ENCODE data around the gene MRPS15.
A peak's percentile ranks its signal among the peaks of the same experiment; 100 is the strongest.
"Not testable (repeated sequence)": the region's sequence is repeated elsewhere in the genome, so short reads cannot be mapped to it uniquely, and the experiment has no call there.

The MRPS15 gene

GRCh38 chr1:36463803-36464604, at the start of gene MRPS15:
TSS of gene MRPS15 (minus strand) at chr1:36464384. CDS start at chr1:36464275, 109 bp downstream.
- DNase-seq: peak; percentile 93
- in situ Hi-C loops (cut with HindIII; ENCODE audit: low pct_ligation_motif_present, low pct_unique_long_range_greater_than_20kb, low sequenced_read_pairs): no loop called here

- in situ Hi-C loops (cut with HindIII; ENCODE audit: low pct_ligation_motif_present, low pct_unique_long_range_greater_than_20kb, low sequenced_read_pairs): no loop called here
Measured at GRCh38 chr1:36512842-36513241, 48.7 kb upstream of the MRPS15 start.

GRCh38 chr1:36511804-36512798, 47.9 kb upstream of the MRPS15 start:
- in situ Hi-C loops (cut with HindIII; ENCODE audit: low pct_ligation_motif_present, low pct_unique_long_range_greater_than_20kb, low sequenced_read_pairs): no loop called here
- DNase-seq: no peak

More at GRCh38 chr1:36512842-36513241, 48.7 kb upstream of the MRPS15 start:
- no peak for DNase-seq

GRCh38 chr1:36511220-36511619, 47.0 kb upstream of the MRPS15 start:
- DNase-seq; in situ Hi-C loops (cut with HindIII; ENCODE audit: low pct_ligation_motif_present, low pct_unique_long_range_greater_than_20kb, low sequenced_read_pairs): not testable (repeated sequence)

- no peak for DNase-seq
- in situ Hi-C loops (cut with HindIII; ENCODE audit: low pct_ligation_motif_present, low pct_unique_long_range_greater_than_20kb, low sequenced_read_pairs): no loop called here
Measured at GRCh38 chr1:36510418-36510817, 46.2 kb upstream of the MRPS15 start.

GRCh38 chr1:36508257-36508656, 44.1 kb upstream of the MRPS15 start:
- DNase-seq: no peak
- in situ Hi-C loops (cut with HindIII; ENCODE audit: low pct_ligation_motif_present, low pct_unique_long_range_greater_than_20kb, low sequenced_read_pairs): no loop called here

- in situ Hi-C loops (cut with HindIII; ENCODE audit: low pct_ligation_motif_present, low pct_unique_long_range_greater_than_20kb, low sequenced_read_pairs): no loop called here
- DNase-seq: no peak
Measured at GRCh38 chr1:36506276-36506920, 42.2 kb upstream of the MRPS15 start.

- in situ Hi-C loops (cut with HindIII; ENCODE audit: low pct_ligation_motif_present, low pct_unique_long_range_greater_than_20kb, low sequenced_read_pairs): no loop called here
- no peak for DNase-seq
Measured at GRCh38 chr1:36503733-36504132, 39.5 kb upstream of the MRPS15 start.

GRCh38 chr1:36503159-36503558, 39.0 kb upstream of the MRPS15 start:
- in situ Hi-C loops (cut with HindIII; ENCODE audit: low pct_ligation_motif_present, low pct_unique_long_range_greater_than_20kb, low sequenced_read_pairs): no loop called here
- no peak for DNase-seq

- no peak for DNase-seq
- in situ Hi-C loops (cut with HindIII; ENCODE audit: low pct_ligation_motif_present, low pct_unique_long_range_greater_than_20kb, low sequenced_read_pairs): no loop called here
Measured at GRCh38 chr1:36502616-36503015, 38.4 kb upstream of the MRPS15 start.

- DNase-seq; in situ Hi-C loops (cut with HindIII; ENCODE audit: low pct_ligation_motif_present, low pct_unique_long_range_greater_than_20kb, low sequenced_read_pairs): not testable (repeated sequence)
Measured at GRCh38 chr1:36501911-36502310, 37.7 kb upstream of the MRPS15 start.

- DNase-seq: no peak
- in situ Hi-C loops (cut with HindIII; ENCODE audit: low pct_ligation_motif_present, low pct_unique_long_range_greater_than_20kb, low sequenced_read_pairs): no loop called here
Measured at GRCh38 chr1:36497207-36497606, 33.0 kb upstream of the MRPS15 start.

GRCh38 chr1:36494971-36495370, 30.8 kb upstream of the MRPS15 start:
- DNase-seq: no peak
- in situ Hi-C loops (cut with HindIII; ENCODE audit: low pct_ligation_motif_present, low pct_unique_long_range_greater_than_20kb, low sequenced_read_pairs): no loop called here

- no peak for DNase-seq
- in situ Hi-C loops (cut with HindIII; ENCODE audit: low pct_ligation_motif_present, low pct_unique_long_range_greater_than_20kb, low sequenced_read_pairs): no loop called here
Measured at GRCh38 chr1:36493524-36493923, 29.3 kb upstream of the MRPS15 start.

- DNase-seq: no peak
- in situ Hi-C loops (cut with HindIII; ENCODE audit: low pct_ligation_motif_present, low pct_unique_long_range_greater_than_20kb, low sequenced_read_pairs): no loop called here
Measured at GRCh38 chr1:36492491-36492890, 28.3 kb upstream of the MRPS15 start.

- in situ Hi-C loops (cut with HindIII; ENCODE audit: low pct_ligation_motif_present, low pct_unique_long_range_greater_than_20kb, low sequenced_read_pairs); DNase-seq: not testable (repeated sequence)
Measured at GRCh38 chr1:36489258-36490051, 25.3 kb upstream of the MRPS15 start.

- in situ Hi-C loops (cut with HindIII; ENCODE audit: low pct_ligation_motif_present, low pct_unique_long_range_greater_than_20kb, low sequenced_read_pairs): no loop called here
- no peak for DNase-seq
Measured at GRCh38 chr1:36487906-36488305, 23.7 kb upstream of the MRPS15 start.

GRCh38 chr1:36487336-36487725, 23.1 kb upstream of the MRPS15 start:
- in situ Hi-C loops (cut with HindIII; ENCODE audit: low pct_ligation_motif_present, low pct_unique_long_range_greater_than_20kb, low sequenced_read_pairs); DNase-seq: not testable (repeated sequence)

All from ACHN (cell line).